ENCODE measurements around the gene TFF2. TPM values are rescaled to one million over a fixed set of nuclear protein-coding genes. Genes with fewer than 3 reads are reported as not detected.

The TFF2 gene
- total and polyA plus RNA-seq, 2 donors from 2014 or later: not detected

DNA sequence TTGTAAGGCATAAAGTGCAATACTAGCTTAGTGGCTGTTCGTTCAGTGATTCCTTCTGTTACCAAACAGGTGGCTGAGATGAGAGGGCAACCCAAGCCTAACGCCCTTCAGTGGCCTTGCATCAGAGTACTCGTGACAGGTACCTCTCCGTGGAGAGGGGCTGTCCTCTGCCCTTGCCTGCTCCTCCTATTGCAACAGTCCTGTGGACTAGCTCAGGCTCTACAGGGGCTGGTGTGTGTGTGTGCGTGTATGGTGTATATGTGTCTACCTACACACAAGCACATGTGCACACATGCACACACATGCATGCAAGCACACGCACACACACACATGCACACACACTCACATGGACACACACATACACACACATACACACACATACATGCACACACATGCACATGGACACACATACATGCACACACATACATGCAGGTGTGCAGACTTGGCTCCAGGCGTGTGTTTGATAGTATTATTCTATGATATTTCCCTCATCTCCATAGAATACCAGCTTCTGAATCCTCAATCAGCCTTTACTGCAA lies 50.7 kb downstream of the TFF2 start:
- Histone ChIP-seq H3K27me3 (ENCODE audit: control insufficient read depth, insufficient read depth, low read length) (no peaks in the 10 kb centered on the region), H3K9me3 (ENCODE audit: control insufficient read depth in 2 of 3, insufficient read depth in 1 of 3, low read length in 3 of 3) (no peaks in the 10 kb centered on the region), H3K9ac (ENCODE audit: low read length in 3 of 3) (no peak overlapping the region), H3K27ac (ENCODE audit: low read depth in 2 of 2, low read length in 2 of 2) (no peak overlapping the region), H3K4me3 (ENCODE audit: low read length in 3 of 3) (no peak overlapping the region), H3K36me3 (ENCODE audit: control insufficient read depth in 2 of 3, insufficient read depth in 3 of 3, low read length in 3 of 3) (no peaks in the 10 kb centered on the region), H3K4me1 (ENCODE audit: control insufficient read depth in 2 of 3, insufficient read depth in 2 of 3, low read depth in 1 of 3, low read length in 3 of 3) (no peaks in the 10 kb centered on the region)
- FAIRE-seq (no peak), DNase-seq (peak in 1 of 5 donors; percentile 39)
- TF ChIP-seq, protein P1, sequence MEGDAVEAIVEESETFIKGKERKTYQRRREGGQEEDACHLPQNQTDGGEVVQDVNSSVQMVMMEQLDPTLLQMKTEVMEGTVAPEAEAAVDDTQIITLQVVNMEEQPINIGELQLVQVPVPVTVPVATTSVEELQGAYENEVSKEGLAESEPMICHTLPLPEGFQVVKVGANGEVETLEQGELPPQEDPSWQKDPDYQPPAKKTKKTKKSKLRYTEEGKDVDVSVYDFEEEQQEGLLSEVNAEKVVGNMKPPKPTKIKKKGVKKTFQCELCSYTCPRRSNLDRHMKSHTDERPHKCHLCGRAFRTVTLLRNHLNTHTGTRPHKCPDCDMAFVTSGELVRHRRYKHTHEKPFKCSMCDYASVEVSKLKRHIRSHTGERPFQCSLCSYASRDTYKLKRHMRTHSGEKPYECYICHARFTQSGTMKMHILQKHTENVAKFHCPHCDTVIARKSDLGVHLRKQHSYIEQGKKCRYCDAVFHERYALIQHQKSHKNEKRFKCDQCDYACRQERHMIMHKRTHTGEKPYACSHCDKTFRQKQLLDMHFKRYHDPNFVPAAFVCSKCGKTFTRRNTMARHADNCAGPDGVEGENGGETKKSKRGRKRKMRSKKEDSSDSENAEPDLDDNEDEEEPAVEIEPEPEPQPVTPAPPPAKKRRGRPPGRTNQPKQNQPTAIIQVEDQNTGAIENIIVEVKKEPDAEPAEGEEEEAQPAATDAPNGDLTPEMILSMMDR (IDR thresholded peaks at IDR 0.05; ENCODE audit: borderline replicate concordance, extremely low read depth, insufficient read depth): no peak
- intact Hi-C loops (cut with DNase I): no loop called here

DNA sequence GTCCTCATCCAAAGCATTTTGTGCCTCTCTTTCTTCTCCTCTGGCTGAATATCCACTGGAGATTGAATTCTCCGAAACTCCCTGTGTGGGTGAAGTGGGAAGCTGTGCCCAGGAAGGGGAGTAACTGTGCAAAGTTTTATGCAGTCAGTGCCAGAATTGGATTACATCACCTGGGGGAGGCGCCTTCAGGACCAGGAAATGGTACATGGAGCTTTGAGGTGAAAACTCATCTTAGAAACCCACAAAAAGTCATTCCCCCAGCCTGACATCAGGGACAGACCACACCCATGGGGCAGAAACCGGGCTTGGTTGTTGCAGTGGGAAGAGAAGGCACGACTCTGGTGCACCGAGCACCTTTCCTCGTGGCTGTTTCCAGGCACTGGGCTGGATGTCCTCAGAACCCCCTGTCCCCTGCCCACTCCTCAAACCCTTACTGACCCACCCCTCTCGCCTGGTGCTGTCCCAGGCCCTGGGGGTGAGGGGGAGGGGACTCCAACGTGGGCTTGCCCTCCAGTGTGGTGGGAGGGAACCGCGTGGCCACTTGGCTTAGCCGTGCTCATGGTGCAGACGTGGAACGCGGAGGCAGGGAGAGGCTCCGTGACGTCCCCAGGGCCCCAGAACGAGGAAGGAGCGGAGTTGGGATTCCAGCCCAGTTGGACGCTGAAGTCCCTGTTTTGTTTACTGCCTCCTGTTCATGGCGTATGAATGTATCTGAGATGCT lies 51.3 kb downstream of the TFF2 start:
- no peak overlapping the region for H3K27ac ChIP-seq (ENCODE audit: low read depth in 2 of 2, low read length in 2 of 2)
- no peaks in the 10 kb centered on the region for H3K4me1 ChIP-seq (ENCODE audit: control insufficient read depth in 2 of 3, insufficient read depth in 2 of 3, low read depth in 1 of 3, low read length in 3 of 3)
- no peaks in the 10 kb centered on the region for H3K27me3 ChIP-seq (ENCODE audit: control insufficient read depth, insufficient read depth, low read length)
- no peak for FAIRE-seq
- TF ChIP-seq, protein P1 (IDR thresholded peaks at IDR 0.05; ENCODE audit: borderline replicate concordance, extremely low read depth, insufficient read depth): no peak
- H3K36me3 ChIP-seq (ENCODE audit: control insufficient read depth in 2 of 3, insufficient read depth in 3 of 3, low read length in 3 of 3): no peaks in the 10 kb centered on the region
- H3K9me3 ChIP-seq (ENCODE audit: control insufficient read depth in 2 of 3, insufficient read depth in 1 of 3, low read length in 3 of 3): no peaks in the 10 kb centered on the region
- peak in 1 of 5 donors; percentile 72 for DNase-seq
- no peak overlapping the region for H3K4me3 ChIP-seq (ENCODE audit: low read length in 3 of 3)
- H3K9ac ChIP-seq (ENCODE audit: low read length in 3 of 3): no peak overlapping the region
- intact Hi-C loops (cut with DNase I): no loop called here

DNA sequence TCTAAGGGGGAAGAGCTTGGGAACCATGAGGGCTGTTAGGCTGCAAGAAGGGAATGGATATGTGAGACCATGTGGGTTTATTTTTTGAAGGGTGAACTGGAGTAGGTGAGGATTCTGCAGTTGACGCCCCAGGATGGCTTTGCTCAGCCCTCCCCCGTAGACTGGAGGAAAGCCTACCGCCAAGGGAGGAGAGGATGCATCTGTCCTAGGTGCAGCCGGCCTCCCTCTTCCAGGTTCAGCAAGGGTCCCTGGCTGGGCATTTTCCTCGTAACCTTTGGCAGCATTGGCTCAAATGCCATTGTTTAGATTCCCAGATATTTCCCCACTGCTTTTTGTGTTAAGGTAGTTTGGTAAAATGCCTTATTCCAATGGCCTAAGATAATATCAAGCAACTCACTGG lies 52.1 kb downstream of the TFF2 start:
- no peaks in the 10 kb centered on the region for H3K27me3 ChIP-seq (ENCODE audit: control insufficient read depth, insufficient read depth, low read length)
- peak in 1 of 5 donors; percentile 41 for DNase-seq
- peaks cover 0 to under 1% (median under 1%) of the 10 kb centered on the region in 3 donors for H3K36me3 ChIP-seq (ENCODE audit: control insufficient read depth in 2 of 3, insufficient read depth in 3 of 3, low read length in 3 of 3)
- no peak overlapping the region for H3K4me3 ChIP-seq (ENCODE audit: low read length in 3 of 3)
- intact Hi-C loops (cut with DNase I): no loop called here
- H3K9me3 ChIP-seq (ENCODE audit: control insufficient read depth in 2 of 3, insufficient read depth in 1 of 3, low read length in 3 of 3): peaks cover 0 to under 1% (median 0%) of the 10 kb centered on the region in 3 donors
- H3K4me1 ChIP-seq (ENCODE audit: control insufficient read depth in 2 of 3, insufficient read depth in 2 of 3, low read depth in 1 of 3, low read length in 3 of 3): no peaks in the 10 kb centered on the region
- FAIRE-seq: no peak
- H3K9ac ChIP-seq (ENCODE audit: low read length in 3 of 3): no peak overlapping the region
- TF ChIP-seq, protein P1 (IDR thresholded peaks at IDR 0.05; ENCODE audit: borderline replicate concordance, extremely low read depth, insufficient read depth): no peak
- H3K27ac ChIP-seq (ENCODE audit: low read depth in 2 of 2, low read length in 2 of 2): no peak overlapping the region

Measured in kidney (tissue), 14 donors.